EH (cell line): ENCODE data around the gene CITED1.
A peak's percentile ranks its signal among the peaks of the same experiment; 100 is the strongest.

Experiments used
- DNase-seq: peaks from one replicate; pipeline ENCODE4 v3.0.0-alpha.2; 2015; ENCODE audit warnings: low read depth

Gene CITED1

DNA sequence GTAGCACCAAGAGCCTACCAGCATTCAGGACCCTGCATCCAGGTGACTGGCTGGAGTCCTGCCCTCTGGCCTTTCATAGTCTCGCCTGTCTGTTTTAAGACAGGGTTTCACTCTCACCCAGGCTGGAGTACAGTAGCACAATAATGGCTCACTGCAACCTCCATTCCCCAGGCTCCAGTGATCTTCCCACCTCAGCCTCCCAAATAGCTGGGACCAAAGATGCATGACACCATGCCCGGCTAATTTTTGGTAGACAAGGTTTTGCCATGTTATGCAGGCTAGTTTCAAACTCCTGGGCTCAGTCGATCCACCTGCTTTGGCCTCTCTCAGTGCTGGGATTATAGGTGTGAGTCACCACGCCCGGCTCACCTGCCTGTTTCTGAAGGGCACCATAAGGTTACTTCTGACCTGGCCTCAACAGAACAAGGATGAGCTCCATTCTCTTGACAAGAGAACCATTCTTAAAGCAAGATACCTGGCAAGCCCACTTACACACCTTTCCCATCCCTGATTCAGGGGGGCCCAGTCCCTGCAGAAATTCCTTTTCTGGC is 35.3 kb downstream of the CITED1 start:
- no peak for DNase-seq

GRCh38 chrX:72269671-72270251 is 36.0 kb downstream of the CITED1 start:
- DNase-seq, result peak; percentile 85

- peak; percentile 76 for DNase-seq
Observed at GRCh38 chrX:72268597-72269365, 36.9 kb downstream of the CITED1 start.

- DNase-seq, result no peak
Observed at GRCh38 chrX:72265263-72265662, 40.5 kb downstream of the CITED1 start.

DNA sequence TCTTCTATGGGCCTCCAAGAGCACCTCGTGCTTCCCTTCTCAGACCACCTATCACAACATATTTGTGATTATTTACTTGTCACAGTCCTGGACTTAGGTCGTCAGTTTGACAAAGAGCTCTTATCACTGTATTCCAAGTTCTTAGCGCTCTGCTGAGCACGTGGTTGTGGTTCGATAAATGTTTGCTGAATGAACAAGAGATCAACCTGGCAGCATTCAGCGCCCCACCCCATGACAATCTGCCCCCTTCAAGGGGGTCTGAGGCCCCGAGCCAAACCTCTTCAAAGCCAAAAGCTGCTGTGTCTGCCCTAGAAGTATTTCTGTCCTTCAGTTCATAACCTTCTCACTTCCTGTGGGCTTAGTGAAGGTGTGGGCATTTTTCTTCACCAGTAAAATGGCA is 43.6 kb downstream of the CITED1 start:
- DNase-seq, result no peak

DNA sequence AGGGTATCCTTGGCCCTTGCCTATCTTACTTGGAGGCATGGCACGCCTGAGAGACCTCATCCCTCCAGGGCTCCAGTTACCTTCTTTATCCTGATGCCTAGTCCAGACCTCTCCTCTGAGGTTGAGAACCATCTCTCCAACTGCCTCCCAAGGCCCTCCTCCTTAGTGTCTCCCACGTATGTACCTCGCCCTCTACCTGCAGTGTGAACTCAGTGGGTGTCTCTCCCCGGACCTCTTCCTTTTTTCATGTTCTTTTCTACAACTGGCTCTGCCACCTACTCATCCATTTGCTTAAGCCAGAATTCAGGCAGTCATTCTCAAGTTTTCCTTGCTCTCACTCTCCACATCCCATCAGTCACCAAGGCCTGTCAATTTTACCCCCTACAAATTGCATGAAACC is 45.3 kb downstream of the CITED1 start:
- DNase-seq, result no peak

DNA sequence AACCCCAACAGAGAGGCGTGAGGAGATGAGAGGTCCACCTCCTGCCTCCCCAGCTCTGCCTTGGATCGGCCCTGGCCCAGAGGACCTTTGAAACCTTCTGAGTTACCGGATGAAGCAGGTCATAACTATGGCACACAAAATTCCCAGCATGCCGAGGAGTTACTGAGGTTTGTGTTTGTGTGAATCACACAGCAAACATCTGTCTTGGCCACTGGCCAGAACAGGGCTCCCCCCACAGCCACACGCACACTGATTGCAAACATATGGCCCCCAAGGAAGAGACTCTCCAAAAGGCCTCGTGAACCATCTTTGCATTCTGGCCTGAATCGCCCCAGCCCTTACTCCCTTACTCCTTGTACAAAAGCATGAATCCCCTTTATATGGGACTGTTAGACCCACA is 47.5 kb downstream of the CITED1 start:
- DNase-seq, result peak; percentile 88

DNA sequence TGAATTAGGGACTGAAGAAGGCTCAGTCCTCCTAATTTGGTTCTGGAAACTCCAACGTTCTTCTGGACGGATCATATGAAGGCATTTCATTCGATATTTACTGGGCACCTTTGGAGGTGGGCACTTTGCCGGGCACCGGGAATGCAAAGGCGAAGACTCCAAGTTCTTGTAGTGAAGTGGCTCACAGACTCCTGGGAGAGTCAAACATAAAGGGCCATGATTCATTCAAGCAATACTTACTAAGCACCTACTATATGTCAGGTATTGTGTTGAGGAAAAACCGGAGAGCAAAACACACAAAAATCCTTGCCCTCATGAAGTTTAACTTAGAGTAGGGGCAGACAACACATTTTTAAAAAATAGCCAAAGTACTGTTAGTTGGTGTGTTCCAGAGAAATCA is 49.9 kb downstream of the CITED1 start:
- no peak for DNase-seq

- DNase-seq, result no peak
Observed at GRCh38 chrX:72255445-72255844, 50.3 kb downstream of the CITED1 start.

- DNase-seq, result no peak
Observed at GRCh38 chrX:72254816-72255215, 50.9 kb downstream of the CITED1 start.

- DNase-seq, result no peak
Observed at GRCh38 chrX:72253686-72254085, 52.0 kb downstream of the CITED1 start.
